ENCODE data around the gene OR5AK2.
"Not testable (repeated sequence)": the region's sequence is repeated elsewhere in the genome, so short reads cannot be mapped to it uniquely, and the experiment has no call there.

Gene OR5AK2, protein sequence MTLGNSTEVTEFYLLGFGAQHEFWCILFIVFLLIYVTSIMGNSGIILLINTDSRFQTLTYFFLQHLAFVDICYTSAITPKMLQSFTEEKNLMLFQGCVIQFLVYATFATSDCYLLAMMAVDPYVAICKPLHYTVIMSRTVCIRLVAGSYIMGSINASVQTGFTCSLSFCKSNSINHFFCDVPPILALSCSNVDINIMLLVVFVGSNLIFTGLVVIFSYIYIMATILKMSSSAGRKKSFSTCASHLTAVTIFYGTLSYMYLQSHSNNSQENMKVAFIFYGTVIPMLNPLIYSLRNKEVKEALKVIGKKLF

DNA sequence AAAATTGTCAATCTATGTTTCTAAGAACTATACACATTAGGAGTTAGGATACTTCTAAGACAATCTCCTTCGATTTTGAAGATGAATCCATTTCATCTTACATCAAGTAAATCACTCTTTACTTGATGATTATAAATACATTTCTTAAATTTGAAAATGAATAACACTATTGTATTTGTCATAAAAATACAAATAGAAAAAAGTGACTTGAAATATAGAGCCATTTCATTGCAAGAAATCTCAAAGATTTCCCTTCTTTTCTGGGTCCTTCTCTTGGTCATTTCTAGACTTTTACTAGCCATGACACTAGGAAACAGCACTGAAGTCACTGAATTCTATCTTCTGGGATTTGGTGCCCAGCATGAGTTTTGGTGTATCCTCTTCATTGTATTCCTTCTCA is at the start of gene OR5AK2:
TSS of gene OR5AK2 (plus strand) at position 301 of the 400 bp plus-strand sequence. CDS start at position 301, 0 bp downstream.
- no peak for DNase-seq

DNA sequence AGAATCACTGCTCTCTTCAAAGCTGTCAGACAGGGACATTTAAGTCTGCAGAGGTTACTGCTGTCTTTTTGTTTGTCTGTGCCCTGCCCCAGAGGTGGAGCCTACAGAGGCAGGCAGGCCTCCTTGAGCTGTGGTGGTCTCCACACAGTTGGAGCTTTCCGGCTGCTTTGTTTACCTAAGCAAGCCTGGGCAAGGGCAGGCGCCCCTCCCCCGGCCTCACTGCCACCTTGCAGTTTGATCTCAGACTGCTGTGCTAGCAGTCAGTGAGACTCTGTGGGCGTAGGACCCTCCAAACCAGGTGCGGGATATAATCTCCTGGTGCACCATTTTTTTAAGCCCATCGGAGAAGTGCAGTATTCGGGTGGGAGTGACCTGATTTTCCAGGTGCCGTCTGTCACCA is 43.2 kb upstream of the OR5AK2 start:
- not testable (repeated sequence) for DNase-seq

DNA sequence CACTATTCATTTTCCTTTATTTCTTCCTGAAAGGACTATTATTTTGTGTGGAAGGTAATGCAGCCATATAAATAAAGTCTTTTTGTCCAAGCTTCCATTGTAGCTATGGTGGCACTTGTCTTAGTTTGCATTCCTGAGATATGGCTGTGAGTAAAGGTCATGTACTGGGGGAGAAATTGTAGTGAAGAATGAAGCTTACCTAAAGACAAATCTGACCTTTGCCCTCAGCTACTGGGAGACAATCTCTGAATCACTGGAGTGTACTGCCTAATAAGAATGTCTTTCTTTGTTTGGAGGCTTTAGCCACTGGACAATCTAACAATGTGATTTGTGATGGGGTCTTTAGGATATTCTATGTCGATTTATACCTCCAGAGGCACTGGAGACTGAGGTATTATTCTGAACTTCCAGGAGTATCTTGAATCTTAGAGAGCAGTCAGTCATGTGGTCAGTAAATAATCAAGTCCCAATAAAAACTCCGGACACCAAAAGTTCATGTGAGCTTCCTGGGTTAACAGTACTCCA is 39.7 kb upstream of the OR5AK2 start:
- DNase-seq: no peak

DNA sequence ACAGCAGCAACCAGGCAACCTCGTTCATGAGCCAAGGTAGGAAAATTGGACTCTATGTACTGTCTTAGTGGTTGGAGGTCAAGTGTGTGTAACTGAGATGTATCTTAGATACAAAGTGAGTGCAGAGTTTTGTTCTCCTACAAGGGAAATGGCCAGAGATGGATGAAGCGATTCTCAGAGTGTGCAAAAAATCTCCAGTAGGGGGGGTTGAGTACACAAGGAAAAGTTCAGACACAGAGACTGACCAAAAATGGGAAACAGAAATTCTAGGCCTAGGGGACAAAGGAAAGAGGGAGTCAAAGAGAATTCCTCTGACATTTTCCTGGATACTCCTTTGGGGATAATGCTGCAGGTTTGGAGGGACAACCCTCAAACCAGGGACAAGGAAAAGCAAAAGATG is 38.2 kb upstream of the OR5AK2 start:
- DNase-seq: no peak

DNA sequence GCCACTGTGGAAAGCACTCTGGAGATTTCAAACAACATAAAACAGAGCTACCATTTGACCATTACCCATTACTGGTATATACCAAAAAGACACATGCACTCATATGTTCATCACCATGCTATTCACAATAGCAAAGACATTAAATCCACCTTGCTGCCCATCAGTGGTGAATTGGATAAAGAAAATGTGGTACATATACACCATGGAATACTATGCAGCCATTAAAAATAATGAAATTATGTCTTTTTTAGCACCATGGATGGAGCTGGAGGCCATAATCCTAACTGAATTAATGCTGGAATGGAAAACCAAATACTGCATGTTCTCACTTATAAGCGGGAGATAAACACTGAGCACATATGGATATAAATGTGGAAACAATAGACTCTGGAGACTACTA is 34.8 kb upstream of the OR5AK2 start:
- DNase-seq: not testable (repeated sequence)

DNA sequence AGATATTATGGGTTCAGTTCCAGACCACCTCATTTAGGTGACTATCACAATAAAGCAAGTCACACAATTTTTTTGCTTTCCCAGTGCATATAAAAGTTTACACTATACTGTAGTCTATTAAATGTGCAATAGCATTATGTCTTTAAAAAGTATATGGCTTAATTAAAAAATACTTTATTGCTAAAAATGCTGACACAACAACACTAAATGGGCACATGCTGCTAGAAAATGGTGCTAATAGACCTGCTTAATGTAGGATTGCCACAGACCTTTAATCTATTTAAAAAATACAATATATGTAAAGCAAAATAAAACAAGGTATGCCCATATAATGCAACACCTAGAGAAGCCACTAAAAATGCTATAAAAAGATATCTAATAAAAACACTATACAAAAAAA is 27.1 kb upstream of the OR5AK2 start:
- DNase-seq: no peak

DNA sequence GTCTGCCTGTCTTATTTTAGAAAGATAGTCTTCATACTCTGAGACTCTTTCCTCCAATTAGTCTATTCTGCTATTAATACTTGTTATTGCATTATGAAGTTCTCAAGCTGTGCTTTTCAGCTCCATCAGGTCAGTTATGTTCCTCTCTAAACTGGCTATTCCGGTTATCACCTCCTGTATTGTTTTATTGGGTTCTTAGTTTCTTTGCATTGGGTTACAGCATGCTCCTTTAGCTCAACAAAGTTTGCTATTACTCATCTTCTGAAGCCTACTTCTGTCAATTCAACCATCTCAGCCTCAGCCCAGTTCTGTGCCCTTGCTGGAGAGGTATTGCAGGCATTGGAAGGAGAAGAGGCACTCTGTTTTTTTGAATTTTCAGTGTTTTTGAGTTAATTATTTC is 21.0 kb upstream of the OR5AK2 start:
- no peak for DNase-seq

DNA sequence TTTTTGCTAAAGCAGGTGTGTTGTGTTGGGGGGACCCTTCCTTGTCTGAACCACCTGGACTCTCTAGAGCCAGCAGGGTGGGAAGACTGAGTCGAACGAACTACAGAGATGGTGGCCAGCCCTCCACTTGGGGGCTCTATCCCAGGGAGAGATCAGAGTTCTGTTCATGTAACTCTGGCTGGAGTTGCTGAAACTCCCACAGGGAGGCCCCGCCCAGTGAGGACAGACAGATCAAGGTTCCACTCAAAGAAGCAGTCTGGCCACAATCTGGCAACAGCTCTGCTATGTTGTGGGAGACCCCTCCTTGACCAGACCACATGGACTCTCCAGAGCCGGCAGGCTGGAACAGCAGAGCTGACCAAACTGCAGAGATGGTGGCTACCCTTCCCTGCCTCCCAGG is 20.2 kb upstream of the OR5AK2 start:
- DNase-seq: no peak

DNA sequence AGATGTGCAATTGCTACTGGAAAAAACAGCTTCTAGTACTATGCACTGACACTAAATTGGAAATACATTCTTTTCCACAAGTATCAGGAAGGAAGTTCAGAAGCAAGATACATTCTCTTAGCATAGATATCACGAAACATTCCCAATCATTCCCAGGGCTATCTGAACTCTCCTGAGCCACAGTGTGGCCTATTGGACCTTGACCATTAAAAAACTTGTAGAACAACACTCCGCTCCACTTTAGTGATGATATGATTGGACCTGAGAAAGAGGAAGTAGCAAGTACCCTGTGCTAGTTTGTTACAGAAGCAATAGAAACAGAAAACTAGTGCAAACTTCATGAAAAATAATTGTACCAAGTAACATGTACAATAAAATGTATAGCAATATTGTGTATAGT is 11.4 kb upstream of the OR5AK2 start:
- DNase-seq: no peak

DNA sequence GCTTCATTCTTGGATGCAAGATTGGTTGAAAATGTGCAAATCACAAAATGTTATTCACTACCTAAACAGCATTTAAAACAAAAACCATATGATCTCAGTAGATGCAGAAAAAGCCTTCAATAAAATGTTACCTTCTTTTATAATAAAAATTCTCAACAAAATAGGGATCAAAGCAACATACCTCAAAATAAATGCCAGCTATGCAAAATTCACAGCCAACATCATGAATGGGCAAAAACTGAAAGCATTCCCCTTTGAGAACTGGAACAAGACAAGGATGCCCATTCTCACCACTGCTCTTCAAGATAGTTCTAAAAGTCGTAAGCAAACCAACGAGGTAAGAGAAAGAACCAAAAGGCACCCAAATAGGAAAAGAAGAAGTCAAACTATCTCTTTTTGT is 2.0 kb downstream of the OR5AK2 start:
- DNase-seq: no peak

DNA sequence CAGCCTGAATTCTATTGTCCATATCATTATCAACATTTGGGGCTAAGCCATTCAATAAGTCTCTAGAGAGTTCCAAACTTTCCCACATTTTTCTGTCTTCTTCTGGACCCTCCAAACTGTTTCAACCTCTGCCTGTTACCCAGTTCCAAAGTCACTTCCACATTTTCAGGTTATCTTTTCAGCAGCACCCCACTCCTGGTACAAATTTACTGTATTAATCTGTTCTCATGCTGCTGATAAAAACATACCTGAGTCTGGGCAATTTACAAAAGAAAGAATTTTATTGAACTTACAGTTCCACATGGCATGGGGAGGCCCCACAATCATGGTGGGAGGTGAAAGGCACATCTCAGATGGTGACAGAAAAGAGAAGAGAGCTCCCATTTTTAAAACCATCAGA is 5.8 kb downstream of the OR5AK2 start:
- DNase-seq: no peak

DNA sequence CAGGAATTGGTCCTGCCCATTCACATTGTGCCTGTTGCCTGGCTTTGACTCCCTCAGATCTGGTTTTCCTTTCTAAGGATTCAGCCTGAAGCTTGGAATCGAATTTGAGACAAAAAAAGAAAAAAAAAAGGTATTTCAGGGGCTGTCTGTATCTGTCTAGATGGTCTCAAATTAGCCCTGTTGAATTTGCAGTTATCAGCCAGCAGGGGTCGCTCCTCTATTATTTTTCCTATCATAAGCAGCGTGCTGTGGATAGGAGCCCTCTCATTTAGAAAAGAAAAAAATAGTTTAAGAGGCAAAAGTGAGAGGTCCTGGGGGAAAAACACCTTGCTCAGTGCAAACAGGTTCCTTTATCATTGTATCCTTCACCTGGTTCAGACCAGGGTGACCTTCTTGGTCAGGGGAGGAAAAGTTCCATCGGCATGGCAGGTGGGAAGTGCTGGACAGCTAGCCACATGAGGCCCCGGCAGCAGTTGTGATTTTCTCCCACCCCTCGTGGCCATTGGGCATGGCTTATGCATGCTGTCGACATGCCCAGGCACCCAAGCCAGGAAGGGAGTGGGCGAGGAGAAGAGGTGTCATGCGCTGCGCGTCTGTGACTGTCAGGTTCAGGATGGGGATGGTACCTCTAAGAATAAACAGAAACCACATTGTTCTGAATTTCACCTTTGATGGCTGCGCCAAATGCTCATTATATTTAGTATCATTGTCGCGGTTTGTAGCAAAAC is 13.1 kb downstream of the OR5AK2 start:
- no peak for DNase-seq

DNA sequence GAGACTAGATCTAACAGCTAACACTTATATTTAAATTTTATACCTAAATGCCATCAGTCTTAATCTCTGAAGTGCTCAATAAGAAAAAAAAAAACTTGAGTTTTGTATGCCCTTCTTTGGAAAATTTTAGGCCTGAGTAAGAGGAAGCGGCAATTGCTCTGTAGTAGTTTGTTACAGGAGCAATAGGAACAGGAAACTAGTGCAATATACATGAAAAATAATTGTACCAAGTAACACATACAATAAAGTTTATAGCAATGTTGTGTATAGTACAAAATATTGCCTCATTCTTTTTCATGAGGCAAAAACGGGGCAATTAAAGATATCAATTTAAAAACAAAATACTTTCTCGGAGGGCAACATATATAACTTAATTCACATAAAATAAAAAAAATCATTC is 19.7 kb downstream of the OR5AK2 start:
- DNase-seq: no peak

DNA sequence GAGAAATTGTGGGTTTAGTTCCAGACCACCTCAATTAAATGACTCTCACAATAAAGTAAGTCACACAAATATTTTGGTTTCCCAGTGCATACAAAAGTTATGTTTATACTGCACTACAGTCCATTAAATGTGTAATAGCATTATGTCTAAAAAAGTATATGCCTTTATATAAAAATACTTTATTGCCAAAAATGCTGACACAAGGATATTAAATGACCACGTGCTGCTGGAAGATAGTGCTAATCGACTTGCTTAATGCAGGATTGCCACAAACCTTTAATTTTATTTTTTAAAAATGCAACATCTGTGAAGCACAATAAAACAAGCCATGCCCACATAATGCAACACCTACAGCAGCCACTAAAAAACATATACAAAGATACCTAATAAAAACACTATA is 27.0 kb downstream of the OR5AK2 start:
- DNase-seq: no peak

DNA sequence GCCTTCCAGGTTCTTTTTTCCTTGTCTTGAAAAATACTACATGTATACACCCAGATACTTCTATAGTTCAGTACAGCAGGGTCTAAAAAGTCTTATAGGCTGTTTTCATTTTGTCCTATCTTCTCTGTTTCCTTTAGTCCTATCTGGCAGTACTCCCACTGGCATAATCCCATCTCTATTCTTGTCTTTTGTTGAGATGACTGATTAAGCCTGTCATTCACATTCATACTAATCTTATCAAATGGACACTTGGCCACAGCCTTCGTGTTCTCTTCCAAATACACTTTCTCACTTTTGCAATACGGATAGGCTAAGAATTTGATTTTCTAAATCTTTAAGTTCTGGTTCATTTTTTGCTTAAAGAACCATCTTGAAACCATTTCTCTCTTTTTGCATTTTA is 42.8 kb downstream of the OR5AK2 start:
- no peak for DNase-seq
